GM10847 (cell line): ENCODE results near the gene BAG5.

Experiments used
- POLR2A ChIP-seq: IDR thresholded peaks from 2 replicates; pipeline ENCODE4 v1.6.1; 2011; ENCODE audit not compliant: insufficient read length; ENCODE audit errors: extremely low read depth

BAG5 gene

DNA sequence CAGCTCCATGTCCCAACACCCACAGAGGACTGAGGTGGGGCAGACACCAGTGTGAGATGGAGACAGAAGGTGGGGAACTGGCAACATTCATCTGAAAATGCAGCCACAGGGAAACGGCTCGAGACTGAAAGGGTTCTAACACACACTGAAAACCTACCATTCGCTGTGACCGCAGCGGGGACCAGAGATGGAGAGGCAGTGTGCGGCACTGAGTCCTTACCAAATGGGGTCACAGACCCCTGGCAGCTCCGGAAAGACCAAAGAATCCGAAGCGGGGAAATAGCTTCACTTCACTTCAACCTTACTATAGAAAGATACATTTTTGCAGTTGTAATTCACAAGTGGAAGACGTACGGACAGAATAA is 9.6 kb downstream of the BAG5 start:
- no peak for TF ChIP-seq POLR2A

DNA sequence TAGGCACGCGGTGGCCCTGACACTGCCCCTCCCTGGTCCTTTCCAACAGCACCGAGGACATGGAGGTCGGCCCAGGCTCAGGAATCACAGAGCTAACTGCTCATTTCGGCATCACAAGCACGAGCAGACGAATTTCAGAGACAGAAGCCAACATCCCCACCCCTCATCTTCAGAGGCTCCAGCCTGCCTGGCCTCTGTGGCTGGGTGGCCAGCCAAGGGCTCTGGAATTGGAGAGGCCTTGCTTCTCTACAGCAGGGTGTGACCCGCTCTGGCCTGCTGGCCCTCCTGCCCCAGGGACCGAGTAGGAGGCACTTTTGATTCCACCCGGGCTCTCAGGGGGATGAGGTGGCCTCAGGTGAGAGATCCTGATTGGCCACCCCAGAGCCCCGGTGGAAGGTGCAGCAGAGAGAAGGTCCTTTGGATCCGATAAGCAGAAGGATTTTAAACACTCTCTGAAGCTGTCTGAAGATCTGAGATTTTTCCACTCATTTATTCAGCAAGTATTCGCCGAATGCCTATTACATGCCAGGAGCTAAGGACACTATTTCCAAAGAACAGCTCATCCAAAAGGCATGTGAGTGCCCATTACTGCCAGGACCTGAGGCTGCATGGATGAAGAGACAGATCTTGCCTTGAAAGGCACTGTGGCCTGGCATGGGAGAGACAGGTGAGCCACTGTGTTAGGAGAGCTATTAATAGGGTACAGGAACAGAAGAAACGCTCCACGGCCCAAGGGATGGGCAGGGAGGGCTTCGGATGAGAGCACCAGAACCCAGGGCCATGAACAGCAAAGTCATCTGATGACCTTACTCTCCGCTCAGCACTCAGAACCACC is 10.2 kb downstream of the BAG5 start:
- no peak for TF ChIP-seq POLR2A

DNA sequence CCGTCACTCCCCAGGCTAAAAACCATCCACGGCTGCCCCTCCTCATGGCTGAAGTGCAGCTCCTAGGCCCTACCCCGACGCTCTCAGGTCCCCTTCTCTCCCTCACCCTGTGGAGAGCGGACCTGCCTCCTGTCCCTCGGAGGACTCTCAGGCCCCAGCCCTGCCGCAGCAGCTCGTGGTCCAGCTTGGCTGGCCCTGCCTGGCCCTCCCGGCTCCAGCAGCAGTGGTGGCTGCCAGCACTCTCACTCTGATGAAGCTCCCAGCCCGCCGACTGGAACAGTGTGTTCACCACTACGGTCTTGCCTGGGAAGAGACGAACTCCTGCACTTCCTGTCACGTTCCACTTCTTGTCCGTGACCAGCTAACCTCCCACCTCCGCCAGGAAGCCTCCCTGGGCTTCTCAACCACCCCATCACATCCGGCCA is 11.1 kb downstream of the BAG5 start:
- no peak for TF ChIP-seq POLR2A

DNA sequence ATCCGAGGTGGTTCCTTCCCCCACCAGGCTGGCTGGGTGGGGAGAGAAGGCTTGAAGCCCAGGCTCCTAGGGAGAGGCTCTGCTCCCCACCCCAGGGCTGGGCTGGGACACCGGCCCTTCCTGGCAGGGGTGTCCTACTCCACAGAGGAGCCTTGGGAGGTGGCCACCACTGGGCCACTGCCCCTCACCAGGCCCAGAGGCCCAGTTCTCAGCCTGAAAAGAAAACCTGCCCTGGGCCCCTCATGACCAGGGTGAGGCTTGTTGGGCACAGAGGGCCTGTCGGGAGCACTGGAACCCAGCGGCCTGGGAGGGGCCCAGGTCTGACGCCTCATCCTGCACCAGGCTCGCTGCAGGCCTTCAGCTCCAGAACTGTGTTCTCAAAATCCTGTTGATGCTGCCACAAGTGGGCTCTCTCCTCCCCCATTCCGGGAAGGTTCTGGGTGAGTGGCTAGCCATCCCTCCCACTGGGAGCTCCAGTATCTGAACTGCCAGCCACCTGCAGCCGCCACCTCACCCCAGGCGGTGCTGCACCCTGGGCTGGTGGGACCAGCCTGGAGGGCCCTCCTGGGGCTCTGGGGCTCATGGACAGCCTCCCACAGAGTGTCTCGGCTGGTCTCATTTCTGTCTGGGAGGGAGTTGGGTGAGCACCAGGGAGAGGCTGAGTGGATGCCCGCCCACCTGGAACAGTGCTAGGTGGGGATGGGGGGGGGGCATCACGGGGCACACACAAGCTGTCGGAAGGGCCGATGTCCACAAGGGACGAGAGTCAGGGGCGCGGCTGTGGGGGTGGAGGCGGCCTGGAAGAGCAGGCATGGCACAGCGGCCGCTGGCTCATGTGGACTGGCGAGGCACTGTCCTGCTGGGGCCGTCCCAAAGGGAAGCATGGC is 11.8 kb downstream of the BAG5 start:
- no peak for TF ChIP-seq POLR2A

DNA sequence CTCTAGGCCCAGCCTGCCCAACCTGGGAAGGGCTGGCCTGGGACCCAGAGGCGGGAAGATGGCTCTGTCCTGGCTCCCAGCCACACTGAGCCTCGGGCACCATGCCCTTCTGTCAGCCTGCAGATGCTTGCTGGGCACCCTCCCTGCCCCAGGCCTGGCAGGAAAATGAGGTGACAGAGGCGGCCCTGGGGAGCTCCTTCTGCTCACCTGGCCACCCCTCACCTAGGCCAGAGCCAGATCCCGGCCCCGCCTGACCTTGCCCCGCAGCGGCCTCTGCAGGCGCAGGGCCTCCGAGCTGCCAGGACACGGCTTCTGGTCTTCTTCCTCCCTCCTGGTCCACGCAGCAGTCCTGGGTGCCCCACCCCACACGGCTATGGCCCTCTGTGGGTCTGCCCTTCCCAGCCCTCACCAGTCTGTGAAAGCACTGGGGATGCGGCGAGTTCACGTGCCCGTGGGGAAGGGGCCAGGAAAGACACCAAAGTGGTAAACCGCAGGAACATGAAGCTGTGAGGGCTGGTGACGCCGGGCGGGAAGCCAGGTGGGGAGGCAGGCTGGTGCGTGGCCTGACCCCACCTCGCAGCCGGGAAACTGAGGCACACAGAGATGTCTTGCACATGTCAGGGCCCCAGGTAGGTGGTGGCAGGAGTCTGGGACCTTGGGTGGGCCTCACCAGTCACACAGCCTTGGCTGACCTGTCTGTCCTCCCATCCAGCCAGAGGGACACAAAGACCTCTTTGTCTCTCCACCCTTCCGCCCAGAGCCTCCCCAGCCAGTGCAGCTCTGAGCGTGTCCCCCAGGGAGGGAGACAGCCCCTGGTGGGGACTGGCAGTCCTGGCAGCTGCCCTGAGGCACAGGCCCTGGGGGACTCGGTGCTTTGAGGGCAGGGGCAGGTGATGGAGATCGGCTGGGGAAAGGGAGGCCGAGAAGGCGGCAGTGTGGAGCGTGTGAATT is 12.8 kb downstream of the BAG5 start:
- TF ChIP-seq POLR2A: no peak

DNA sequence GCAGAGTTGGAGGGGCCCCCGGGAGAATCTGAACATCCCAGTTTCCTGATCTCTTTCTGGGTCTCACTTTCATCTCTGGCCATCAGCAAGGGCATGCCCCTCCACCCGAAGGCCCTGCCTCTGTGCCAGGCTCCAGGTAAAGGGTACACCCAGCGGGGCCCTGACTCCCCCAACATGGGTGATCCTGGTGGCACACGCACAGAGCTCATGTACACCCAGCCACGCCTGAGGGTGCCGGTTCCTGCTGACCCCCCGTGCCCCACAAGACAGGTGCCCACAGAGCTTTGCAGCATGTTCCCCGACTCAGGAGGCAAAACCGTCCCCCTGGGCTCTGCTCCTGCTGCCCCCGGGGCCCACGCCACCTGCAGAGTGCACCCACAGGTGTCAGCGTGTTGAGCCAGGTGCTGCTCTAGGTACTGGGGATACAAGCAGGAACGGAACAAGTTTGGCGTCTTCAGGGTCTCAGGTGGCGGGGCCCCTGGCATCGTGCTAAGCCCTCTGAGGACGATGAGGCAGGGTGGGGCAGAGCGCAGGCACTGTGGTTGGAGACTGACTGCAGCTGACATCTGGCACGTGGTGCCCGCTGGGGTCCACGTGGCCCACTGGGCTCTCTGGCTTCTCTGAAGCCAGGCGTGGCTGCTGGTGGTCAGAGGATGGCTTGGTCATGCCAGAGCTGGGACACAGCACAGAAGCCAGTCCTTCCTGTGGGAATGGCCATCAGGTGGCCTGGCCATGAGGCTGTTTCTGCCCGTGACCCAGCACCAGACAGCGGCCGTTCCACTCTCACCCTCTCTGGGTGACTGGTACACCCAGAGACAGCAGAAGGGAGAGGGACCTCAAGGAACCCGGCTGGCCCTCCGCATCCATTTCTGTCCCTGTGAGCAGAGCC is 13.8 kb downstream of the BAG5 start:
- no peak for TF ChIP-seq POLR2A

DNA sequence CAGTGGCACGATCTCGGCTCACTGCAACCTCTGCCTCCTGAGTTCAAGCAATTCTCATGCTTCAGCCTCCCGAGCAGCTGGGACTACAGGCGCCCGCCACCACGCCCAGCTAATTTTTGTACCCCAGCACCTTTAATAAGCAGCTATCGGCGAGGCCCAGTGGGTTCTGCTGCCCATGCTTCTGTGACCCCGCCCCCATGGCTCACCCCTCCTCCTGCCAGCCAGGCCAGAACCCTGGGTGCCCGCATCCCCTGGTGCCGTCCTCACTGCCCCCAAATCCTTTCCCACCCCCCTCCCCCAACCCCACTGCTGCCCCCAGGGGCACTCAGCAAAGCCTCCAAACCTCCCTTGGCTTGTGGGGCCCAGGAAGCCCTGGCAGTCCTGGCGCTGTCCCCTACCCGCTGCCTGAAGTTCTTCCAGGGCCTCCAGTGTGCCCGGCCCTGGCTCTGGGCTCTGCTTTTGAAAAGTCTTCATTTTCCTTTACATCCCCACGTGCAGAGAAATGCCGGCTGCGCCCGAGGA is 14.5 kb downstream of the BAG5 start:
- TF ChIP-seq POLR2A: no peak

DNA sequence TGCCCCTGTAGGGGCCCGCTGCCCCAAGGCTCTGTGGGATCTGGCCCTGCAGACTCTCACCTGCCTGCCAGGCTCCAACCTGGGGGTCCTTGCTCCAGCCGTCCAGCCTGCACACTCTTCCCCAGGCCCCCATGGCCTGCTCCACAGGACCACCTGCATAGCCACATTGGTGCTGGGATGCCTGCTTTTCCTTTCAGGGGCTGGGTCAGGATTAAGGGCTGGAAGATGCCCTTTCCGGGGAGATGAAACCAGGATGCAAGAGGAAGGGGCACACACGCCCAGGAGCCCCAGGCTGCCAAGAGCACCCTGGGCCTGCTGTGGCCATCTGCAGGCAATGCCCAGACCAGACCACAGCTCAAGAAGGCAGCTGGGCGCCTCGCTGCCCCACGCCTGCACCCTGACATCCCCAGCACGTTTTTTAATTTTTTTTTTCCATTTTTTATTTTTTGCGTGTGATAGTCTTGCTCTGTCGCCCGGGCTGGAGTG is 15.0 kb downstream of the BAG5 start:
- no peak for TF ChIP-seq POLR2A

DNA sequence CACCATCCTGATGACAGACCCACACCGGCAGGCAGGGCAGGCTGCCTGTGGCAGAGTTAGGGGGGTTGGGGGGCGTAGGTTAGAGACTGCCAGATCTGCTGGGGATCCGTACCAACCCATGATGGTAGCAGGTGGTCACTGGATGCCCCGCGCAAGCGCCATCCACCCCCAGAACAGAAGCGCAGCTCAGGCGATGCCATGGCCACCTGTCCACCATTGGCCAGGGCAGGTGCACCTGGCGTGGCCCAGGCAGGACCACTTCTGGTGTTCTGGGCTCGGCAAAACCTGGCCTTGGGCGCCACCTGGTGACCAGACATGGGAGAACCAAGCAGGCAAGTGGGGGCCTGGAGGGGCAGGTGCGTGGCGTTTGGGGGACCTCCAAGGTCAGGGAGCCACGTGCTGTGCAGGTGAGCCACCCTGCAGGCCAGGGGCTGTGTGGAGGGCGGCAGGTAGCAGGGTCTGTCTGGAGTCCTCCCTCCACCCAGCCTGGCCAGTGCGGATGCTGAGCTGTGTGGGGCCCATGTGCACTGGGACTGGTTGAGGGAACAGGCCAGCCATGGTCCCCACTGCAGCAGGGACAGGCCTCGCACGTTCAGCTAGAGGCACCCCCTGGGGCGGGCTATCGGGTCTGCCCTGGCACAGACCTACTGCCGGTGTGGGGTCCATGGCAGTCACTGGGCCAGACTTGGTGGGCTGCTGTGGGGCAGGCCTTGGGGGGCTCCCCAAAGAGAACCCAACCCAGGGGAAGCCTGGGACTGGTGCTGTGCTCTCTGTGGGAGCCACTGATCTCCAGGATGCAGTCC is 15.6 kb downstream of the BAG5 start:
- no peak for TF ChIP-seq POLR2A

DNA sequence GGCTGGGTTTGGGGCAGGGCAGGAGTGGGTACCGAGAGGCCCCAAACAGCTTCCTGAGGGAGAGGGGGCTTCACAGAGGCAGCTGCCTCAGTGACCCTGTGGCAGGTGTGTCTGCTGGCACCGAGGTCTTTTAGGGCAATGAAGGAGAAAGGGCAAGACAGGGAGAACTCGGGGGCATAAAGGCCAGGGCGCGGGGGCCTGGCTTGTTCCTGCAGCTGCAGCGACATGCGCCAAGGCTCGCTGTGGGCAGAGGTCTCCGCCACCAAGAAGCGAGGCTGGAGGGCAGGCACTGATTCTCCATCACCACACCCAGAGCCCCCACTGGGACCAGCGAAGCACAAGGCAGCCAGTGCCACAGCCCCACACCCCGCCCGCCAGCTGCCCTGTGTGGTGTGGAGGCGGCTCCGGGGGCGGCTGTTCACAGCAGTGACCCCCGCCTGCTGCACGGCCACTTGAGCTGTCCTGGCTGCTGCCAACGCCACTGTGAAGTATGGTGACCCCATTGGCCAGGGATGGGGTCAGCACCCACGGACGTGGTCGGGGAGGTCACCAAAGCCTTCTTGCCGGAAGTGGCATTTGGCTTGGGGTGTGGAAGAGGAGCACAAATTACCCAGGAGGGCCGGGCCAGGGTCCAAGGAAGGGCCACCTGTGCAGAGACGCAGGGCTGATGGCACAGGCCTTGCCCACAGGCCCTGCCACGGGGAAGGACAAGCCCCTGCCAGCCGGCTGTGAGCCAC is 16.4 kb downstream of the BAG5 start:
- TF ChIP-seq POLR2A: no peak

DNA sequence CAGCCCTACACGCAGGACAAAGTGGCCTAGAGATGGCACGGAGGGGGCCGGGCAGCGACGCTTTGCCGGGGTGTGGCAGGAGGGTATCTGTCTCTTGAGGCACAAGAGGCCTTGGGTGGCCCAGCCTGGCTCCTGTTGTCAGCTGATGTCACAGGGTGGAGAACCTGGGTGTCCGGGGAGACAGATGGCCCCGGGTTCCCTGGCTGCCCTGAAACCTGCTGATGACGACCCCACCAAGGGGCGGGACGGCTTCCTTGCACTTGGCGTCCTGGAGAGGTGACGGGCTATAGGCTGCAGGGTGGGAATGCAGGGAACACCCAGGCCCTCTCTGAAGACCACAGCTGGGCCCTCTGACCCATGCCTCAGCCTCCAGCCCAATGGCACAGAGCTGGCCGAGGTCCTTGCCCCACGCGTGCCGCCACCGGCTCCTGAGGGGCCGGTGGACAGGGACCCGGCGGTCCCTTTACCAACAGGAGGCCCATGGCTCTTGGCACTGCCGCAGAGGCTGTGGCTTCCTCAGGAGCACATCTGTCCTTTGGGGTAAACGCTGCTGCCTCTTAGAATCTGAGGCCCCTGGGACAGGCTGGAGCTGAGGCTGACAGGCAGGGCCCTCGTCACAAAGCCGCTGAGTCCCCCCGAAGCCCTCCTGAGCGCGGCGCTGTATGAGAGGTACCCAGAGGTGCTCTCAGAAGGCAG is 17.1 kb downstream of the BAG5 start:
- no peak for TF ChIP-seq POLR2A
